K562 (cell line): ENCODE data around the gene MARK3. TPM values are rescaled to one million over a fixed set of nuclear protein-coding genes. Genes with fewer than 3 reads are reported as not detected.

Source experiments
- CEBPB ChIP-seq: fragments of 450-650 bp; IDR thresholded peaks from 2 replicates; pipeline ENCODE4 v1.6.1; 2016; ENCODE audit warnings: missing genetic modification characterization, missing compliant biosample characterization
- EP400 ChIP-seq: fragments of 450-650 bp; IDR thresholded peaks from 2 replicates; pipeline ENCODE4 v1.6.1; 2017; ENCODE audit warnings: antibody characterized with exemption, mild to moderate bottlenecking, moderate library complexity
- GABPB1 ChIP-seq: sonication (generic); formaldehyde crosslinking; IDR thresholded peaks from 2 replicates; pipeline ENCODE4 v1.8.0; 2022; ENCODE audit warnings: mild to moderate bottlenecking, missing genetic modification reagents
- MEF2A ChIP-seq: IDR thresholded peaks from 2 replicates; pipeline ENCODE4 v1.6.1; 2011; ENCODE audit warnings: low read depth, mild to moderate bottlenecking, low read length, moderate library complexity; ENCODE audit not compliant: control insufficient read depth
- MEF2D ChIP-seq: conservative IDR thresholded peaks from 2 replicates; pipeline ENCODE4 v1.6.1; 2016; ENCODE audit warnings: low read depth, missing genetic modification characterization, missing compliant biosample characterization
- NFYB ChIP-seq: IDR thresholded peaks from 2 replicates; pipeline ENCODE4 v1.6.1; 2011; ENCODE audit warnings: mild to moderate bottlenecking, moderate library complexity; ENCODE audit not compliant: insufficient read length; ENCODE audit errors: extremely low read depth
- SP1 ChIP-seq: sonication (generic); formaldehyde crosslinking; IDR thresholded peaks from 2 replicates; pipeline ENCODE4 v1.8.1; 2022; ENCODE audit warnings: mild to moderate bottlenecking, missing genetic modification reagents
- TCF3 ChIP-seq: sonication (generic); formaldehyde crosslinking; IDR thresholded peaks from 2 replicates; pipeline ENCODE4 v1.4.0; 2020; ENCODE audit warnings: mild to moderate bottlenecking, missing genetic modification reagents
- U2AF2 ChIP-seq: fragments of 200-400 bp; formaldehyde crosslinking; optimal IDR thresholded peaks from 2 replicates; pipeline ENCODE3; 2017; ENCODE audit warnings: low read depth, mild to moderate bottlenecking, low read length
- polyA plus RNA-seq, 8 experiments: library from polyadenylated mRNA; depleted of rRNA in 4 of 8; stranded (reverse) in 5 of 8; unstranded in 3 of 8; fragments of >200 nt; fragmentation: Nextera tagmentation in 2 of 8; fragmentation: Illumina TruSeq in 1 of 8; extraction: Ambion mirVana in 2 of 8; extraction: Trizol in 1 of 8; gene quantifications; 2 replicates each; pipeline versions ENCODE4 v1.2.1 to v1.2.3, GENCODE V29; 2011 to 2014; ENCODE audit warnings: inconsistent platforms in 1 of 8, missing spikeins in 1 of 8
- total RNA-seq, 7 experiments: library from RNA; depleted of rRNA in 6 of 7; stranded (reverse); fragments of >200 nt in 6 of 7; fragmentation: Illumina TruSeq in 2 of 7; extraction: Trizol in 2 of 7; gene quantifications; 2 replicates each; pipeline versions ENCODE4 v1.2.1 to v1.2.3, GENCODE V29; 2011 to 2021; ENCODE audit warnings: low replicate concordance in 1 of 7
- TF ChIP-seq, protein P1 (sequence below): fragments of 250-450 bp; sonication (Bioruptor Pico); IDR thresholded peaks from 2 replicates; pipeline ENCODE4 v1.8.0; 2022; ENCODE audit warnings: moderate library complexity, mild to moderate bottlenecking, inconsistent platforms
- TF ChIP-seq, protein P2 (sequence below): sonication (generic); formaldehyde crosslinking; IDR thresholded peaks from 2 replicates; pipeline ENCODE4 v1.8.0; 2023; ENCODE audit warnings: mild to moderate bottlenecking, missing genetic modification reagents
- TF ChIP-seq, protein P3 (sequence below): fragments of 250-450 bp; sonication (Bioruptor Pico); IDR thresholded peaks from 2 replicates; pipeline ENCODE4 v1.5.0; 2020; ENCODE audit warnings: mild to moderate bottlenecking, borderline replicate concordance
- TF ChIP-seq, protein P4 (sequence below): fragments of 200-800 bp; sonication (Bioruptor generic); IDR thresholded peaks from 2 replicates; pipeline ENCODE4 v1.6.1; 2017; ENCODE audit warnings: missing genetic modification characterization, missing compliant biosample characterization
- TF ChIP-seq, protein P5 (sequence below): fragments of 450-650 bp; formaldehyde crosslinking; IDR thresholded peaks from 2 replicates; pipeline ENCODE4 v1.4.0; 2022; ENCODE audit warnings: missing genetic modification characterization
- TF ChIP-seq, protein P6 (sequence below): fragments of 150-350 bp; IDR thresholded peaks from 2 replicates; pipeline ENCODE4 v1.6.1; 2014; ENCODE audit warnings: low read depth, mild to moderate bottlenecking, low read length, borderline replicate concordance

Gene MARK3
- total and polyA plus RNA-seq, 9 of the 15 experiments (the other 6 are each of a cell fraction or from before 2014, with no cell fraction given), result 10.1 to 68.7 (median 56.3) TPM

DNA sequence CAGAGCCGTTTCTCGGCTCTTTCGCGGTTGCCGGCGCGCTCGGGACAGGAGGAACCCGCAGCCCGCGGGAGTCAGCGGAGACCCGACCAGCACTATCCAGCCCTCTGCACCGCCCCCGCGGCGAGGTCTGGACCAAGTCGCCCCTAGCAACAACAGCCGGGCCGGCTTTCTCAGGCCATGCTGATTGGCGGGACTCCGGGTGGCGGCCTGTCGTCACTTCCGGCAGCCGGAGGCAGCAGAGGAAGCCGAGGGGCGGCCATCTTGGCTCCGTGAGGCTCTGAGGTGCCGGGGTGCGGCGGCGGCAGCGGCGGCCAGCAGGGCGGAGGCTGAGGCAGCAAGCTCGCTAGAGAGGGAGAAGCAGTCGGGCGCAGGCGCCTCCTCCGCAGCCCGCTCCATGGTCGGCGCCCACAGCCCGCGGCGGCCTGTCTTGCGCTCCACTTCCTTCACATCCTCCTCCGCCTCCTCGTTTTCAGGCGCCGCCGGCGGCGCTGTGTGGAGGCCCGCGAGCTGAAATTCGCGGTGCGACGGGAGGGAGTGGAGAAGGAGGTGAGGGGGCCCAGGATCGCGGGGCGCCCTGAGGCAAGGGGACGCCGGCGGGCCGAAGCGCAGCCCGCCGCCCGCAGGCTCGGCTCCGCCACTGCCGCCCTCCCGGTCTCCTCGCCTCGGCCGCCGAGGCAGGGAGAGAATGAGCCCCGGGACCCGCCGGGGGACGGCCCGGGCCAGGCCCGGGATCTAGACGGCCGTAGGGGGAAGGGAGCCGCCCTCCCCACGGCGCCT is at the start of gene MARK3 (continued):
- TF ChIP-seq, protein P1, sequence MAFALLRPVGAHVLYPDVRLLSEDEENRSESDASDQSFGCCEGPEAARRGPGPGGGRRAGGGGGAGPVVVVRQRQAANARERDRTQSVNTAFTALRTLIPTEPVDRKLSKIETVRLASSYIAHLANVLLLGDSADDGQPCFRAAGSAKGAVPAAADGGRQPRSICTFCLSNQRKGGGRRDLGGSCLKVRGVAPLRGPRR (CRISPR knock-in tag), result no peak
- TF ChIP-seq, protein P2, sequence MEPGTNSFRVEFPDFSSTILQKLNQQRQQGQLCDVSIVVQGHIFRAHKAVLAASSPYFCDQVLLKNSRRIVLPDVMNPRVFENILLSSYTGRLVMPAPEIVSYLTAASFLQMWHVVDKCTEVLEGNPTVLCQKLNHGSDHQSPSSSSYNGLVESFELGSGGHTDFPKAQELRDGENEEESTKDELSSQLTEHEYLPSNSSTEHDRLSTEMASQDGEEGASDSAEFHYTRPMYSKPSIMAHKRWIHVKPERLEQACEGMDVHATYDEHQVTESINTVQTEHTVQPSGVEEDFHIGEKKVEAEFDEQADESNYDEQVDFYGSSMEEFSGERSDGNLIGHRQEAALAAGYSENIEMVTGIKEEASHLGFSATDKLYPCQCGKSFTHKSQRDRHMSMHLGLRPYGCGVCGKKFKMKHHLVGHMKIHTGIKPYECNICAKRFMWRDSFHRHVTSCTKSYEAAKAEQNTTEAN (CRISPR knock-in tag), result no peak
- TF ChIP-seq, protein P3, sequence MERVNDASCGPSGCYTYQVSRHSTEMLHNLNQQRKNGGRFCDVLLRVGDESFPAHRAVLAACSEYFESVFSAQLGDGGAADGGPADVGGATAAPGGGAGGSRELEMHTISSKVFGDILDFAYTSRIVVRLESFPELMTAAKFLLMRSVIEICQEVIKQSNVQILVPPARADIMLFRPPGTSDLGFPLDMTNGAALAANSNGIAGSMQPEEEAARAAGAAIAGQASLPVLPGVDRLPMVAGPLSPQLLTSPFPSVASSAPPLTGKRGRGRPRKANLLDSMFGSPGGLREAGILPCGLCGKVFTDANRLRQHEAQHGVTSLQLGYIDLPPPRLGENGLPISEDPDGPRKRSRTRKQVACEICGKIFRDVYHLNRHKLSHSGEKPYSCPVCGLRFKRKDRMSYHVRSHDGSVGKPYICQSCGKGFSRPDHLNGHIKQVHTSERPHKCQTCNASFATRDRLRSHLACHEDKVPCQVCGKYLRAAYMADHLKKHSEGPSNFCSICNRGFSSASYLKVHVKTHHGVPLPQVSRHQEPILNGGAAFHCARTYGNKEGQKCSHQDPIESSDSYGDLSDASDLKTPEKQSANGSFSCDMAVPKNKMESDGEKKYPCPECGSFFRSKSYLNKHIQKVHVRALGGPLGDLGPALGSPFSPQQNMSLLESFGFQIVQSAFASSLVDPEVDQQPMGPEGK (CRISPR knock-in tag), result no peak
- TF ChIP-seq SP1 (no peak), NFYB (peak; percentile 85), U2AF2 (no peak), MEF2A (no peak), TCF3 (CRISPR knock-in tag) (no peak; the same call in 1 of the 2 replicates), CEBPB (tag) (no peak), MEF2D (no peak), EP400 (peak; percentile 74; the same call in 1 of the 2 replicates), GABPB1 (peak; percentile 97)
- TF ChIP-seq, protein P4, sequence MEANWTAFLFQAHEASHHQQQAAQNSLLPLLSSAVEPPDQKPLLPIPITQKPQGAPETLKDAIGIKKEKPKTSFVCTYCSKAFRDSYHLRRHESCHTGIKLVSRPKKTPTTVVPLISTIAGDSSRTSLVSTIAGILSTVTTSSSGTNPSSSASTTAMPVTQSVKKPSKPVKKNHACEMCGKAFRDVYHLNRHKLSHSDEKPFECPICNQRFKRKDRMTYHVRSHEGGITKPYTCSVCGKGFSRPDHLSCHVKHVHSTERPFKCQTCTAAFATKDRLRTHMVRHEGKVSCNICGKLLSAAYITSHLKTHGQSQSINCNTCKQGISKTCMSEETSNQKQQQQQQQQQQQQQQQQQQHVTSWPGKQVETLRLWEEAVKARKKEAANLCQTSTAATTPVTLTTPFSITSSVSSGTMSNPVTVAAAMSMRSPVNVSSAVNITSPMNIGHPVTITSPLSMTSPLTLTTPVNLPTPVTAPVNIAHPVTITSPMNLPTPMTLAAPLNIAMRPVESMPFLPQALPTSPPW, result no peak
- TF ChIP-seq, protein P5, sequence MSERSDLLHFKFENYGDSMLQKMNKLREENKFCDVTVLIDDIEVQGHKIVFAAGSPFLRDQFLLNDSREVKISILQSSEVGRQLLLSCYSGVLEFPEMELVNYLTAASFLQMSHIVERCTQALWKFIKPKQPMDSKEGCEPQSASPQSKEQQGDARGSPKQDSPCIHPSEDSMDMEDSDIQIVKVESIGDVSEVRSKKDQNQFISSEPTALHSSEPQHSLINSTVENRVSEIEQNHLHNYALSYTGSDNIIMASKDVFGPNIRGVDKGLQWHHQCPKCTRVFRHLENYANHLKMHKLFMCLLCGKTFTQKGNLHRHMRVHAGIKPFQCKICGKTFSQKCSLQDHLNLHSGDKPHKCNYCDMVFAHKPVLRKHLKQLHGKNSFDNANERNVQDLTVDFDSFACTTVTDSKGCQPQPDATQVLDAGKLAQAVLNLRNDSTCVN (CRISPR knock-in tag), result no peak
- TF ChIP-seq, protein P6, sequence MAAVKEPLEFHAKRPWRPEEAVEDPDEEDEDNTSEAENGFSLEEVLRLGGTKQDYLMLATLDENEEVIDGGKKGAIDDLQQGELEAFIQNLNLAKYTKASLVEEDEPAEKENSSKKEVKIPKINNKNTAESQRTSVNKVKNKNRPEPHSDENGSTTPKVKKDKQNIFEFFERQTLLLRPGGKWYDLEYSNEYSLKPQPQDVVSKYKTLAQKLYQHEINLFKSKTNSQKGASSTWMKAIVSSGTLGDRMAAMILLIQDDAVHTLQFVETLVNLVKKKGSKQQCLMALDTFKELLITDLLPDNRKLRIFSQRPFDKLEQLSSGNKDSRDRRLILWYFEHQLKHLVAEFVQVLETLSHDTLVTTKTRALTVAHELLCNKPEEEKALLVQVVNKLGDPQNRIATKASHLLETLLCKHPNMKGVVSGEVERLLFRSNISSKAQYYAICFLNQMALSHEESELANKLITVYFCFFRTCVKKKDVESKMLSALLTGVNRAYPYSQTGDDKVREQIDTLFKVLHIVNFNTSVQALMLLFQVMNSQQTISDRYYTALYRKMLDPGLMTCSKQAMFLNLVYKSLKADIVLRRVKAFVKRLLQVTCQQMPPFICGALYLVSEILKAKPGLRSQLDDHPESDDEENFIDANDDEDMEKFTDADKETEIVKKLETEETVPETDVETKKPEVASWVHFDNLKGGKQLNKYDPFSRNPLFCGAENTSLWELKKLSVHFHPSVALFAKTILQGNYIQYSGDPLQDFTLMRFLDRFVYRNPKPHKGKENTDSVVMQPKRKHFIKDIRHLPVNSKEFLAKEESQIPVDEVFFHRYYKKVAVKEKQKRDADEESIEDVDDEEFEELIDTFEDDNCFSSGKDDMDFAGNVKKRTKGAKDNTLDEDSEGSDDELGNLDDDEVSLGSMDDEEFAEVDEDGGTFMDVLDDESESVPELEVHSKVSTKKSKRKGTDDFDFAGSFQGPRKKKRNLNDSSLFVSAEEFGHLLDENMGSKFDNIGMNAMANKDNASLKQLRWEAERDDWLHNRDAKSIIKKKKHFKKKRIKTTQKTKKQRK, result no peak
